Hepatic stellate cell (primary cell): ENCODE measurements around the gene GARIN1A.

Experiments
- DNase-seq: peaks from one replicate; pipeline ENCODE4 v3.0.0; 2011; ENCODE audit warnings: low spot score

GARIN1A gene

GRCh38 chr7:128714701-128715495, 42.8 kb downstream of the GARIN1A start:
- no peak for DNase-seq

GRCh38 chr7:128718967-128719642, 47.0 kb downstream of the GARIN1A start:
- no peak for DNase-seq

- no peak for DNase-seq
Observed at GRCh38 chr7:128721376-128721775, 49.3 kb downstream of the GARIN1A start.
